Panc1 (cell line): ENCODE results near the gene EPN1. TPM values are rescaled to one million over a fixed set of nuclear protein-coding genes. Genes with fewer than 3 reads are reported as not detected.

Experiments
- ATAC-seq: fragments of 200-7000 bp; cut with Tn5 transposase; 2 replicates; pipeline ENCODE4 v1.9.1; 2020; ENCODE audit warnings: mild to moderate bottlenecking, moderate library complexity
- BruUV-seq: library from RNA; stranded (reverse); fragments of 400-500 nt; replicated peaks from 2 replicates; lab custom pipeline; 2021; lab: Mats Ljungman, UMichigan
- CTCF ChIA-PET: fragments of 300-600 bp; sonication (Branson Sonifier 250); formaldehyde crosslinking; loops from one replicate; lab custom pipeline; 2022; ENCODE audit warnings: antibody characterized with exemption; lab: Charles Lee
- POLR2A ChIA-PET: fragments of 300-600 bp; sonication (Branson Sonifier 250); formaldehyde crosslinking; loops from one replicate; lab custom pipeline; 2022; ENCODE audit warnings: antibody characterized with exemption; lab: Charles Lee
- DNase-seq: peaks from one replicate; pipeline ENCODE4 v3.0.0-alpha.2; 2010; ENCODE audit warnings: low read depth, low spot score
- H3K27ac ChIP-seq: 2 replicates; pipeline ENCODE4 v1.5.1; 2011; ENCODE audit warnings: mild to moderate bottlenecking, low read length, inconsistent platforms
- H3K27me3 ChIP-seq: fragments of 200-500 bp; sonication (Bioruptor generic); 2 replicates; pipeline ENCODE4 v1.6.0; 2014; ENCODE audit warnings: low read length, inconsistent platforms; ENCODE audit not compliant: control insufficient read depth, insufficient read depth
- H3K36me3 ChIP-seq: fragments of 200-500 bp; sonication (Bioruptor generic); 2 replicates; pipeline ENCODE4 v1.5.1; 2014; ENCODE audit warnings: inconsistent platforms, mild to moderate bottlenecking, low read length, moderate library complexity; ENCODE audit not compliant: control insufficient read depth, insufficient read depth
- H3K4me1 ChIP-seq: 2 replicates; pipeline ENCODE4 v1.5.1; 2011; ENCODE audit warnings: inconsistent platforms, mild to moderate bottlenecking, low read length, moderate library complexity; ENCODE audit not compliant: control insufficient read depth, insufficient read depth
- H3K4me3 ChIP-seq, 2 experiments: 2 replicates each; pipeline ENCODE4 v1.5.1; 2011 to 2012; ENCODE audit warnings: low read depth in 2 of 2, low read length in 2 of 2, mild to moderate bottlenecking in 2 of 2, inconsistent platforms in 1 of 2, moderate library complexity in 1 of 2
- H3K9me3 ChIP-seq: fragments of 200-500 bp; sonication (Bioruptor generic); 2 replicates; pipeline ENCODE4 v1.5.1; 2014; ENCODE audit warnings: low read depth, mild to moderate bottlenecking, inconsistent platforms, low read length, moderate library complexity; ENCODE audit not compliant: control insufficient read depth, insufficient read depth
- POLR2AphosphoS5 ChIP-seq: IDR thresholded peaks from 2 replicates; pipeline ENCODE4 v1.6.1; 2012; ENCODE audit warnings: mild to moderate bottlenecking, low read depth, low read length, moderate library complexity
- SIN3A ChIP-seq: IDR thresholded peaks from 2 replicates; pipeline ENCODE4 v1.6.1; 2012; ENCODE audit warnings: low read depth, mild to moderate bottlenecking, low read length, moderate library complexity, borderline replicate concordance; ENCODE audit not compliant: insufficient read depth
- TCF7L2 ChIP-seq: IDR thresholded peaks from 2 replicates; pipeline ENCODE4 v1.6.1; 2011; ENCODE audit warnings: mild to moderate bottlenecking, low read depth, low read length, inconsistent platforms
- in situ Hi-C: cut with HindIII; loops from 2 replicates; pipeline ENCODE4 v1.10.0; 2016; ENCODE audit warnings: low sequenced_read_pairs, low pct_unique_long_range_greater_than_20kb
- intact Hi-C: fragments of 100-400 bp; cut with micrococcal nuclease; formaldehyde crosslinking; loops from one replicate; pipeline ENCODE4 v1.10.0; 2022; ENCODE audit not compliant: unreplicated experiment
- total RNA-seq: library from RNA; stranded (reverse); gene quantifications from one replicate; pipeline ENCODE4 v1.2.1, GENCODE V29; 2021; ENCODE audit not compliant: unreplicated experiment
- TF ChIP-seq, protein P1 (sequence below), 2 experiments: IDR thresholded peaks; 2 replicates each; pipeline ENCODE4 v1.6.1; 2011 to 2012; ENCODE audit warnings: low read depth in 2 of 2, control low read depth in 1 of 2, low read length in 1 of 2, mild to moderate bottlenecking in 1 of 2, moderate library complexity in 1 of 2; ENCODE audit not compliant: insufficient read depth in 1 of 2
- TF ChIP-seq, protein P2 (sequence below): fragments of 450-650 bp; IDR thresholded peaks from 2 replicates; pipeline ENCODE4 v1.5.1; 2017; ENCODE audit warnings: mild to moderate bottlenecking

The EPN1 gene
- total RNA-seq, 1 experiment from 2014 or later, result 361 TPM

DNA sequence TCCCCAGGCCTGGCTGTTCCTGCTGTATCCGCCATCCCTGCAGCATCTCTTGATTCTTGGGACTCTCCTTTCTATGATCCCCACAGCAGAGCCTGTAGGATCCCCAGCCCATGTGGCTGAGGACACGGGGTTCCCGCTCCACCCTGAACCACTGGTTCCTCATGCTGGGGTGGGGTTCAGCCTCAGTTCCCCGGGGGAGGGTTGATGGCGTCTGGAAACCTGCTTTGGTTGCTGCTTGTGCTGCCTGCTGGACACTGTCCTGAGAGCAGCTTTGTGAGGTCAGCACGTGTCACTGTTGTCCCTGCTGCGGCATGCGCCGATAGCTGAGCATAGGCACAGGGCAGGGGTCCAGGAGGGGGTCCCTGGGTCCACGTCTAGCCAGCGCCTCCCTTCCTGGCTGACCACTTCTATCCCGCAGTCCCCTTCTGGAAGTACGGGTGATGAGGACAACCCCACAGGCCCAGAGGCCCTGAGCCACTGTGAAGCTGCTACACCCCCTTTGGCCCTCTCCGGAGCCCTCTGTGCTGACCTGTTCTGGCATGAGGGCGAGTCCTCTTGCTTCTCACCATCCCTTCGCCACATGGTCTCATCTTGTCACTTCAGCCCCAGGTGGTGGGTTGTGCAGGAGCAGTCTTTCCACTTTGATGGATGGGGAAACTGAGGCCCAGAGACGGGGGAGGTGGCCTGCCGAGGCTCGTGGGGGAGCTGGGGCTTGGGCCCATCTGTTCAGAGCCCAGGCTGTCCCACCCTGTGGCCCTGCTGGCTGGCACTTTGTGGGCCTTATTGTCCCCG lies 5.5 kb downstream of the EPN1 start:
- in situ Hi-C loops (no loop called here), intact Hi-C loops (no loop called here)
- DNase-seq (no peak), ATAC-seq (no peak)
- H3K9me3 ChIP-seq, result no peaks in the 10 kb centered on the region
- no peak for TF ChIP-seq SIN3A
- TF ChIP-seq, protein P1, sequence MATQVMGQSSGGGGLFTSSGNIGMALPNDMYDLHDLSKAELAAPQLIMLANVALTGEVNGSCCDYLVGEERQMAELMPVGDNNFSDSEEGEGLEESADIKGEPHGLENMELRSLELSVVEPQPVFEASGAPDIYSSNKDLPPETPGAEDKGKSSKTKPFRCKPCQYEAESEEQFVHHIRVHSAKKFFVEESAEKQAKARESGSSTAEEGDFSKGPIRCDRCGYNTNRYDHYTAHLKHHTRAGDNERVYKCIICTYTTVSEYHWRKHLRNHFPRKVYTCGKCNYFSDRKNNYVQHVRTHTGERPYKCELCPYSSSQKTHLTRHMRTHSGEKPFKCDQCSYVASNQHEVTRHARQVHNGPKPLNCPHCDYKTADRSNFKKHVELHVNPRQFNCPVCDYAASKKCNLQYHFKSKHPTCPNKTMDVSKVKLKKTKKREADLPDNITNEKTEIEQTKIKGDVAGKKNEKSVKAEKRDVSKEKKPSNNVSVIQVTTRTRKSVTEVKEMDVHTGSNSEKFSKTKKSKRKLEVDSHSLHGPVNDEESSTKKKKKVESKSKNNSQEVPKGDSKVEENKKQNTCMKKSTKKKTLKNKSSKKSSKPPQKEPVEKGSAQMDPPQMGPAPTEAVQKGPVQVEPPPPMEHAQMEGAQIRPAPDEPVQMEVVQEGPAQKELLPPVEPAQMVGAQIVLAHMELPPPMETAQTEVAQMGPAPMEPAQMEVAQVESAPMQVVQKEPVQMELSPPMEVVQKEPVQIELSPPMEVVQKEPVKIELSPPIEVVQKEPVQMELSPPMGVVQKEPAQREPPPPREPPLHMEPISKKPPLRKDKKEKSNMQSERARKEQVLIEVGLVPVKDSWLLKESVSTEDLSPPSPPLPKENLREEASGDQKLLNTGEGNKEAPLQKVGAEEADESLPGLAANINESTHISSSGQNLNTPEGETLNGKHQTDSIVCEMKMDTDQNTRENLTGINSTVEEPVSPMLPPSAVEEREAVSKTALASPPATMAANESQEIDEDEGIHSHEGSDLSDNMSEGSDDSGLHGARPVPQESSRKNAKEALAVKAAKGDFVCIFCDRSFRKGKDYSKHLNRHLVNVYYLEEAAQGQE (IDR thresholded peaks at IDR 0.05; ENCODE audit: insufficient read depth in 1 of 2, low read depth in 2 of 2, low read length in 1 of 2), result no peak
- no peak for TF ChIP-seq TCF7L2
- TF ChIP-seq POLR2AphosphoS5, result no peak
- no peaks in the 10 kb centered on the region for H3K27me3 ChIP-seq
- BruUV-seq, result no TSS peak
- ChIA-PET POLR2A (no interaction called here), CTCF (interaction anchor here (0.8 to 1.0 kb wide), 2 partner anchors 26 to 47 kb away, joined by 3 to 4 read pairs; no protein-coding TSS in a partner anchor)
- H3K36me3 ChIP-seq, result peaks cover 33% of the 10 kb centered on the region
- peaks cover 40% of the 10 kb centered on the region for H3K4me1 ChIP-seq
- no peak overlapping the region for H3K4me3 ChIP-seq
- no peak overlapping the region for H3K27ac ChIP-seq

DNA sequence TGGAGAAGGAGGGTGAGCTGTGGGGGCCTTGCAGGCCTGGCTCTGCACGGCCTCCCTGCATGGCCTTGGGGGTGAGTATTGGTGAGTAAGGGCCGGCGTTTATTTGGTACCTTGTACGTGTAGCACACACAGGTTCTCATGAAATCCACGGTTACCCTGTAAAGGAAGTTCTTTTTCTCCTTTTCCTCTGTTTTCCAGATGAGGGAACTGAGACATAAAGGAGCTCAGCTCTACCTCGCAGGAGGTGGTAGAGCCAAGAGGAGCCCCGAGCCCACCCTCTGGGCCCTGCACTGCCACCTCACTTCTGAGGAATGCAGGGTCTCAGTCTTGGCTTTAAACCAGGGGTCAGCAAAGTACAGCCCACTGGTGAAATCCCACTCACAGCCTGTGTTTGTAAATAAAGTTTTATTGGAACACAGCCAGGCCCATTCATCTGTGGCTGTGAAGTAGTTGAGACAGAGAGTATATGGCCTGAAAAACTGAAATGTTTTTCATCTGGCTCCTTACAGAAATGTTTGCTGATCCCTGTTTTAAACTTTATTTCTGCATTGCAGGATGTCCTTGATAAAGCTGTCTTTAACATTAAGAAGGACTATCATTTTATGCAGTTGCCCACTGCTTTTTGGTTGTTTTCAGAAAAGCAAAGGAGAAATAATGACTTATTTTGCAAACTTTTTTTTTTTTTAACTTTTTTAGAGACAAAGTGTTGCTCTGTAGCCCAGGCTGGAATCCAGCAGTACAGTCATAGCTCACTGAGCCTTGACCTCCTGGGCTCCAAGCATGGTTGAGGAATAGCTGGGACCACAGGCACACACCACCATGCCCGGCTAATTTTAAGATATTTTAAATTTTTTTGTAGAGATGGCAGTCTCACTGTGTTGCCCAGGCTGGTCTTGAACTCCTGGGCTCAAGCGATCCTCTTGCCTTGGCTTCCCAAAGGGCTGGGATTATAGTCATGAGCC lies 6.4 kb downstream of the EPN1 start:
- no peaks in the 10 kb centered on the region for H3K9me3 ChIP-seq
- intact Hi-C loops, result no loop called here
- no peak for DNase-seq
- no peak overlapping the region for H3K4me3 ChIP-seq
- TF ChIP-seq SIN3A, result no peak
- no peak for TF ChIP-seq TCF7L2
- TF ChIP-seq POLR2AphosphoS5, result no peak
- TF ChIP-seq, protein P2, sequence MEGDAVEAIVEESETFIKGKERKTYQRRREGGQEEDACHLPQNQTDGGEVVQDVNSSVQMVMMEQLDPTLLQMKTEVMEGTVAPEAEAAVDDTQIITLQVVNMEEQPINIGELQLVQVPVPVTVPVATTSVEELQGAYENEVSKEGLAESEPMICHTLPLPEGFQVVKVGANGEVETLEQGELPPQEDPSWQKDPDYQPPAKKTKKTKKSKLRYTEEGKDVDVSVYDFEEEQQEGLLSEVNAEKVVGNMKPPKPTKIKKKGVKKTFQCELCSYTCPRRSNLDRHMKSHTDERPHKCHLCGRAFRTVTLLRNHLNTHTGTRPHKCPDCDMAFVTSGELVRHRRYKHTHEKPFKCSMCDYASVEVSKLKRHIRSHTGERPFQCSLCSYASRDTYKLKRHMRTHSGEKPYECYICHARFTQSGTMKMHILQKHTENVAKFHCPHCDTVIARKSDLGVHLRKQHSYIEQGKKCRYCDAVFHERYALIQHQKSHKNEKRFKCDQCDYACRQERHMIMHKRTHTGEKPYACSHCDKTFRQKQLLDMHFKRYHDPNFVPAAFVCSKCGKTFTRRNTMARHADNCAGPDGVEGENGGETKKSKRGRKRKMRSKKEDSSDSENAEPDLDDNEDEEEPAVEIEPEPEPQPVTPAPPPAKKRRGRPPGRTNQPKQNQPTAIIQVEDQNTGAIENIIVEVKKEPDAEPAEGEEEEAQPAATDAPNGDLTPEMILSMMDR, result no peak
- TF ChIP-seq, protein P1 (IDR thresholded peaks at IDR 0.05; ENCODE audit: insufficient read depth in 1 of 2, low read depth in 2 of 2, low read length in 1 of 2), result no peak
- ChIA-PET POLR2A (no interaction called here), CTCF (interaction anchor here (0.6 to 1.0 kb wide), 3 partner anchors 27 to 48 kb away, joined by 3 to 8 read pairs (median 4); no protein-coding TSS in a partner anchor)
- peaks cover 33% of the 10 kb centered on the region for H3K4me1 ChIP-seq
- no peaks in the 10 kb centered on the region for H3K27me3 ChIP-seq
- no peak overlapping the region for H3K27ac ChIP-seq
- in situ Hi-C loops, result no loop called here
- ATAC-seq, result no peak
- no TSS peak for BruUV-seq
- peaks cover 26% of the 10 kb centered on the region for H3K36me3 ChIP-seq
